Activated gamma-delta T cell treated with Interleukin-2 at 50 U/mL for 16 hours (primary cell): Measurements from ENCODE around the gene ASTN2.

ENCODE experiments used
- DNase-seq: peaks from one replicate; pipeline ENCODE4 v3.0.0-alpha.2; 2020

The ASTN2 gene

GRCh38 chr9:116589392-116590354, 825.2 kb downstream of the ASTN2 start:
- DNase-seq: no peak

DNA sequence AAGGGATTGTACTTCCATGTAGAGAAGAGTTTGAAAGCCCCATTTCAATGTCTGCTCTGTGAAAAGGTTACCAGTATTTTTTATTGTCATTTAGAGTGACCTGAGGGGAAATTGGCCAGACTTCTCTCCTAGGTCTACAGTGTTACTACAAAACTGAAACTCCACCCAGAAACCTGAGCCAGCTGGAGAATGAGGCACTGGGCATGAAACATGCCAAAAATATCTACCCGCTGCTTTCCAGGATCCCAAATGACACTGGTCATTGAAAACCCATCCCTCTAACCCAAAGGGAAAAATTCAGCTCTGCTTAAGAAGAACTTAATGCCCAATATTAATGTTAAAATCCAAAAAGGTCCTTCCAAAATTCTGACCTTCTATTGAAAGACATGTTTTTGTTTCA, 826.9 kb downstream of the ASTN2 start:
- no peak for DNase-seq

DNA sequence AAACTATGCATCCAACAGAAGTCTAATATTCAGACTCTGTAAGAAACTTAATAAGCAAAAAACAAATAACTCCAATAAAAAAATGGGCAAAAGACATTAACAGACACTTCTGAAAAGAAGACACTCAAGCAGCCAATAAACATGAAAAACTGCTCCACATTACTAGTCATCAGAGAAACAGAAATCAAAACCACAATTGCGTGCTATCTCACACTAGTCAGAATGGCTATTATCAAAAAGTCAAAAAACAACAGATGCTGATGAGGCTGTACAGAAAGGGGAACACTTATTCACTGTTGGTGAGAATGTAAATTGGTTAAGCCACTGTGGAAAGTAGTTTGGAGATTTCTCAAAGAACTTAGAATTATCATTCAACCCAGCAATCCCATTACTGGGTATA, 829.0 kb downstream of the ASTN2 start:
- no peak for DNase-seq

DNA sequence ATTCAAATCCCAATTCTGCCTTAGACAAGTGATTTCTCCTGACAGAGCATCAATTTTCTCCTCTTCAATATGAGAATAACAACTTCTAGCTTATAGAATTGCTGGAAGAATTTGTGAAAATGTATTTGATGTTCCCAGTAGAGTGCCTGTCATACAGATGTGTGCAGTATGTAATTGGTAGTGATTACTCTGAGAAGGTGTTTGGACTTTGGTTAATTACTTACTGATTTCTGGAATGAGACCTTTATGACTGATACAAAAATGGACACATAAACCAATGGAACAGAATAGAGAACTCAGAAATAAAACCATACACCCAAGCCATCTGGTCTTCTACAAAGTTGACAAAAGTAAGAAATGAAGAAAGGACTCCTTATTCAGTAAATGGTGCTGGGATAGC, 829.7 kb downstream of the ASTN2 start:
- no peak for DNase-seq

GRCh38 chr9:116580853-116581252, 834.0 kb downstream of the ASTN2 start:
- DNase-seq: no peak

GRCh38 chr9:116576386-116576785, 838.5 kb downstream of the ASTN2 start:
- DNase-seq: no peak

DNA sequence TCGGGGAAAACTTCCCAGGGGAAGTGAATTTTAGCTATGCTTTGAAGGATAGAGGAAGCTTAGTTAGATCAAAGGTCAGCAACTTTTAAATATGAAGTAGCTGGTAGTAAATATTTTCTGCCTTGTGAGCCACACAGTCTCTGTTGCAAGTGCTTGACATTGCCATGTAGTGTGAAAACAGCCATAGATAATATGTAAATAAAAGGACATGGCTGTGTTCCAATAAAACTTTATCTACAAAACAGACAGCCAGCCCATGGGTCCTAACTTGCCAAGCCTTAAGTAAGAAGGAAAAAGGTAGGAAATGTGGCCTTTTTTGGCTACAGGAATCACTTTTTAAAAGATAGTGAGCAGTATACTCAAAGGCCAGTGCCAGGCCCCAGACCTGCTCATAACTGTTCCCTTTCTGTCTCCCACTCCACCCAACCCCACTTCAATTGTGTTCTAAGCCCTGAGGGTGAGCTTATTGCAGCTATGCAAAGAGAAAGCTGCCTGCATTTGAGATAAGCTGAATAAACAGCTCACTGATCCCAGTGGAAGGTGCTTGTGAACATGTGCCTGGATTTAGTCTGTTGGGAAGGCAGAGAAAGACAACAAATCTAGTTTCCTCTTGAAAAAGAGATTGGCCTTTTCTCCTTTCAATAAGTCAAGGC, 840.7 kb downstream of the ASTN2 start:
- DNase-seq: no peak

GRCh38 chr9:116572095-116572748, 842.6 kb downstream of the ASTN2 start:
- no peak for DNase-seq

GRCh38 chr9:116569111-116569510, 845.7 kb downstream of the ASTN2 start:
- DNase-seq: no peak

- DNase-seq: no peak
Measured at GRCh38 chr9:116566677-116567488, 848.0 kb downstream of the ASTN2 start.

DNA sequence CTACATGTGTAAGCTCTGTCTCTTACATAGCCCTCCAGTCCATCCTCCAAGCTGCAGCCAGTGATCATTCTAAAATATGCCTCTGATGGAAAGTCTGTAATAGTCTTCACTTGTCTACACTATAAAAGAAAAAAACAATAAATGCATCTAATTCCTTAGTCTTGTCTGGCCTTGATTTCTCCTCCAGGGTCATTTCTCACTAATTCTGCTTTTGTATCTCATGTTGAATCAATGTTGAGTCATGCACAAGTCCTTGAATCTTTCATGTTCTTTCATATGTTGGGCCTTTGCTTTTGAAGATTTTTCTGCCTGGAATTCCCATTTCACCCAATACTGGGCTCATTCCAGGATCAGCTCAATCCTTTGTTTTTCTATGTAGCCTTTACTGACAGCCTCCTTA, 848.9 kb downstream of the ASTN2 start:
- DNase-seq: no peak

DNA sequence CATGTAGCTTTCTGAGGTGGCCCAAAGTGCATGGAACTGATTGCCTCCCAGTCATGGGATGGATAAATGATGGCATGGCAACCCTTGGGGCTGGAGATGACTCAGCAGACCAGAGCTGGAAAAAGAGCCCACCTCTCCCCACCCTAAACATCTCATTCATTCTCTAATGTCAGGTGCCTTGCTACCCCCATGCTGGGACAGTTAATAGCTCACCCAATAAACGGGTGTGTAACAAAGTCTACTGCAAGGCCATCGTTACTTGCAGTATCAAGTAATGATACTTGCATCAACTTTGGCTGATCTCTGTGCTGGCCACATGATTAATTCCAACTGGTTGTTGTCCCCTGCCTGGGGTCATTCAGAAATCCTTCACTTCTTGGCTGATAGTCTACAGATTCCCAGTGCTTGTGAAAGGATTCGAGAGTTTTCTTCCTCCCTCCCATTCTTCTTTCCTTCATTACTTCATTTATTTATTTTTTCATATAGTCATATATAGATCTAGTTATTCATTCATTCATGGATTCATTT, 850.5 kb downstream of the ASTN2 start:
- DNase-seq: no peak

DNA sequence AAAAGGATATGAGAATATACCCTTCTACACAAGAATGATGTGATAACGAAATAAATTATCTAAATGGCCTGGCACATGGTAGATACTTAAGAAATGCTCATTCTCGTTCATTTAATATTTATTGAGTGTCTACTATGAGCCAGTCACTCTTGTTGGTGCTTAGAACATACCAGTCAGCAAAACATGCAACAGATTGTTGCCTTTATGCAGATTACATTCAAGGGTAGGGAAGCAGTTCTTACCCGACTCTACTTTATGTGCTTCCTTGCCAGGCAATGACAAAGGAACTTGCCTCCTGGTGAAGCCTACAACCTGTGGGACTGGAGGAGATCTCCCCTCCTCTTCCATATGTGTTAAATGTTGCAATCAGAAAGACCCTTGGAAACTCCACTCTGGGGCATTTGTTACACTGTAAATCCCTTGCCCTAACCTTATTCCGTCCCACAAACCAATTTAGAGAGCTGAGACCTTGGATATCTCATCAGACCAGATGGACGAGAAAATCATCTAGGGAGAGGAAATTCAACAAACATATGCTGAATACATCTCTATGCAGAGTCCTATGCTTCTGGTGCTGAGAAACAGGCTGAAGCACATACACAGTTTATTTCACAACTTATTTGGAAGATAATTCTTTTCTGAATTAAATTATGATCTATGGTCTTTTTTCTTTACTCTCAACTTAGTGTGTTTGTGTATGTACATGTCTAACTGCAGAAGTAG, 855.9 kb downstream of the ASTN2 start:
- DNase-seq: no peak

DNA sequence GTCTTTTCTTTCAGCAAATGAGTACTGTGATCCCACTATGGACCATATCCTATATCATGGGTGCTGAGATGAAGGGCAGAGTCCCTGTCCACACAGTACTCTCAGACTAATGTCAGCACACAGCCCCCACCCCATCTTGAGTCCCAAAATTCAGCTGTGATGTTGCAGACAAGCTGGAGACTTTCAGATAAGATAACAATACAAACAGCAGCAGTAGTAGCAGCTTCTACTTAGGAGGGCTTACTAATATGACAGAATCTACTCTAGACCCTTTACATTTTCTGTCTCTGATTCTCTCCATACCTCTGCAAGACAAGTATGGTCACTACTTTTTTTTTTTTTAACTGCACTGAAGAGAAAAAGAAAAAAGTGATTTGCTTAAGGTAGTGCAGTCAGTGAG, 856.8 kb downstream of the ASTN2 start:
- no peak for DNase-seq

GRCh38 chr9:116555556-116556155, 859.2 kb downstream of the ASTN2 start:
- DNase-seq: no peak

GRCh38 chr9:116555119-116555518, 859.7 kb downstream of the ASTN2 start:
- DNase-seq: no peak

- DNase-seq: no peak
Measured at GRCh38 chr9:116550696-116551436, 864.0 kb downstream of the ASTN2 start.

DNA sequence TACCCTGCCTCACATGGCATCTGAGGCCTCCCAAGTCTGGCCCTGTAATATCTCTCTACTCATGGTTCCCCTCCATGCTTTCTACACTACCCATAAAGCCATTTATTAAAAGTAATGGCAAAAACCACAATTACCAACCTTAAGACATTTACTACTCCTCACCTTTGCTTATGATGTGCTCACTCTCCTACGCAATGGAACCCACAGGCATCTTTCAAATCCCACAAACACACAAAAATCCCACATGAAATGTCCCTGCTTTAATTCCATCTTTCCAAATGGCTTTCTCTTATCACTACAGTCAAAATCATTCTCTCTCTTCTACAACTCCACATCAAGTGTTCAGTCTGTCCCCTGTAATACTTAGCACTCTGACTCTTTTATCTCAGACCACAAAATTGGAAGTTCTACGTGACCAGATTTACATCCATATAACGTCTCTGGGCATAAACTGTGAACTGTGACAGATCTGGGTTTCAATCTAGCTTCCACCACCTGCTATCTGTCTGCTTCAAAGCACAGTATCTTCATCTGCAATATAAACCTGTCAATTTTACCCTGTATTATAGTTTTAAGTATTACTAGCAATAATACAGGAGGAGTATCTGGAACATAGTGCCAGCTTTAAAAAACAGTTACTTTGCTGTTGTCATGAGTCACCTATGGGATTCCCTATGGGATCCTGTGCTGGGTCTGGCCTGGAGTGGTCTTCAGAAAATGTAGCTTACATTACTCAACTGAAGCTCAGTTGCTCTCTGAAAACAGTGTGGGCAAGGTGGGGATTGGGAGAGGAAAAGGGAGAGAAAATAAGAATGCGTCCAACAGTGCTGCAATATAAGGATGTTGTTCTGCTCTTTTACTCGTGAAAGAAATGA, 864.8 kb downstream of the ASTN2 start:
- DNase-seq: no peak

DNA sequence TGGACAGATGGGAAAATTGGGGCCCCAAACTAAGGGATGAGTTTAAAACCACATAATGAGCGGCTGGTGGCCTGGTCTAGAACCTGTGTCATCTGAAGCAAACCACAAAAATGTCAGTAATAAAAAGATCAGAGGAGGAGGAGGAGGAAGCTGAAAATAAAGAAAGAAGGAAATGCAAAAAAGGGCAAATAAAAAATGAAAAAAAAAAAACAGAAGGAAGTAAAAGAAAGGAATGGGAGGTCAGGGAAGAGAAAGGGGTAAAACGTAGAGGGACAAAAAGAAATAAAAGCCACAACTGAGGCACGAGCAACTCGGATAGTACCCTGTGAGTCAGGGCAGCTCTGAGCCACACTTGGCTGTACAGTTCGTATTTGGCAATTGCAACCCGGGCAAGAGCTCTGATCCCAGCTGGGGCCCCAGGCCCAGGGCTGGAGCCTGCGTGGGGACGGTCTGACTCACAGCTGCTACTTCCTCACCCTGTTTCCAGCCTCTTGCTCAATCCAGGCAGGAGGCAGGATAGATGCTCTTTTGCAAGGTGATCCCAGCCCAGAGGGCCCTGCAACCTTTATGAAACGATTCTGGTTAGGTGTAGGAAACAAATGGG, 865.7 kb downstream of the ASTN2 start:
- no peak for DNase-seq
